Loucy (cell line): ENCODE results near the gene SURF6.
A peak's percentile ranks its signal among the peaks of the same experiment; 100 is the strongest.
"Not testable (repeated sequence)": the region's sequence is repeated elsewhere in the genome, so short reads cannot be mapped to it uniquely, and the experiment has no call there.

Experiments
- H2AFZ ChIP-seq: fragments of 200-600 bp; sonication (generic); 2 replicates; pipeline ENCODE4 v1.6.0; 2016; ENCODE audit warnings: antibody characterized with exemption, mild to moderate bottlenecking, low read length, moderate library complexity
- H3F3A ChIP-seq: fragments of 200-600 bp; 2 replicates; pipeline ENCODE4 v1.6.0; 2016; ENCODE audit warnings: antibody characterized with exemption, low read depth, mild to moderate bottlenecking
- H3K27me3 ChIP-seq: fragments of 200-600 bp; sonication (generic); 2 replicates; pipeline ENCODE4 v1.6.1; 2014; ENCODE audit warnings: low read length, mild to moderate bottlenecking; ENCODE audit not compliant: insufficient read depth, poor library complexity, severe bottlenecking
- H3K36me3 ChIP-seq: fragments of 200-600 bp; sonication (generic); 2 replicates; pipeline ENCODE4 v1.6.1; 2016; ENCODE audit warnings: low read length; ENCODE audit not compliant: insufficient read depth
- H3K4me1 ChIP-seq: fragments of 200-600 bp; sonication (generic); 2 replicates; pipeline ENCODE4 v1.5.1; 2014; ENCODE audit warnings: low read length, mild to moderate bottlenecking; ENCODE audit not compliant: insufficient read depth, poor library complexity, severe bottlenecking
- H3K4me2 ChIP-seq: fragments of 200-600 bp; sonication (generic); 2 replicates; pipeline ENCODE4 v1.6.0; 2014; ENCODE audit warnings: antibody characterized with exemption, low read length, low read depth, mild to moderate bottlenecking; ENCODE audit not compliant: poor library complexity, severe bottlenecking
- H3K4me3 ChIP-seq: fragments of 200-600 bp; sonication (generic); 2 replicates; pipeline ENCODE4 v1.5.1; 2014; ENCODE audit warnings: low read length, mild to moderate bottlenecking, mixed read lengths; ENCODE audit not compliant: poor library complexity, severe bottlenecking
- H3K79me2 ChIP-seq: fragments of 200-600 bp; sonication (generic); 2 replicates; pipeline ENCODE4 v1.6.1; 2014; ENCODE audit warnings: low read length; ENCODE audit not compliant: insufficient read depth
- H3K9ac ChIP-seq: fragments of 200-600 bp; sonication (generic); 2 replicates; pipeline ENCODE4 v1.6.0; 2014; ENCODE audit warnings: mild to moderate bottlenecking, low read depth, low read length, moderate library complexity; ENCODE audit not compliant: poor library complexity, severe bottlenecking
- H3K9me2 ChIP-seq: fragments of 200-600 bp; sonication (generic); replicated peaks from 2 replicates; pipeline ENCODE4 v1.6.1; 2016; ENCODE audit warnings: low read depth, low read length, mixed read lengths
- H3K9me3 ChIP-seq: fragments of 200-600 bp; sonication (generic); 2 replicates; pipeline ENCODE4 v1.6.1; 2014; ENCODE audit warnings: mild to moderate bottlenecking, antibody characterized with exemption, low read length, low read depth; ENCODE audit not compliant: insufficient read depth
- H4K20me1 ChIP-seq: fragments of 200-600 bp; sonication (generic); 2 replicates; pipeline ENCODE4 v1.6.0; 2014; ENCODE audit warnings: antibody characterized with exemption, low read length, mild to moderate bottlenecking; ENCODE audit not compliant: insufficient read depth, poor library complexity, severe bottlenecking
- EZH2phosphoT487 ChIP-seq: fragments of 200-600 bp; IDR thresholded peaks from 2 replicates; pipeline ENCODE4 v1.6.1; 2018; ENCODE audit warnings: antibody characterized with exemption, mild to moderate bottlenecking, moderate library complexity, borderline replicate concordance
- TF ChIP-seq, protein P1 (sequence below): fragments of 200-600 bp; sonication (generic); conservative IDR thresholded peaks from 2 replicates; pipeline ENCODE4 v1.5.1; 2014; ENCODE audit warnings: mild to moderate bottlenecking, antibody characterized with exemption, low read length

Gene SURF6

DNA sequence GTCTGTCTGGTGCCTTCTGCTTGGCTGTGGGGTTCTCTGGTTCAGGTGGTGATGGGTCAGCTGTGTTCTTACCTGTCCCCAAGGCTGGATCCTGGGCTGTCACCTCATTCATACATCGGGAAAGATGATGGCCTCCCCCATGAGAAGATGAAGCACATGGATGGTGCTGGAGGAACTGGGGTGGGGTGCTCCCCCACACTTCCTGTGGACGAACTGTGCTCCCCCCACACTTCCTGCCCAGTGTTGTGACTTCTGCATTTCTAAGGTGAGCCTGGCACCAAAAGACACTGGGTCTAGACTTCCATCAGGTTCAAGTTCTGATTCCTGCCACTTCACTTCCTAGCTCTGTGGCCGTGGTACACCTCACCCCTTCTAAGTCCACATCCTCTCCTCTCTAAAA is 4.3 kb upstream of the SURF6 start:
- Histone ChIP-seq H3K9me2 (no peaks in the 10 kb centered on the region), H3K9ac (peak overlapping the region; percentile 31), H3F3A (no peaks in the 10 kb centered on the region), H3K79me2 (peaks cover 11% of the 10 kb centered on the region), H2AFZ (no peak overlapping the region), H3K27me3 (no peaks in the 10 kb centered on the region), H3K36me3 (peaks cover 24% of the 10 kb centered on the region; the same call in 1 of the 2 replicates), H4K20me1 (peaks cover 3% of the 10 kb centered on the region), H3K4me3 (no peak overlapping the region), H3K9me3 (no peaks in the 10 kb centered on the region), H3K4me1 (peaks cover 10% of the 10 kb centered on the region), H3K4me2 (peak overlapping the region; percentile 11)
- TF ChIP-seq EZH2phosphoT487 = no peak
- TF ChIP-seq, protein P1, sequence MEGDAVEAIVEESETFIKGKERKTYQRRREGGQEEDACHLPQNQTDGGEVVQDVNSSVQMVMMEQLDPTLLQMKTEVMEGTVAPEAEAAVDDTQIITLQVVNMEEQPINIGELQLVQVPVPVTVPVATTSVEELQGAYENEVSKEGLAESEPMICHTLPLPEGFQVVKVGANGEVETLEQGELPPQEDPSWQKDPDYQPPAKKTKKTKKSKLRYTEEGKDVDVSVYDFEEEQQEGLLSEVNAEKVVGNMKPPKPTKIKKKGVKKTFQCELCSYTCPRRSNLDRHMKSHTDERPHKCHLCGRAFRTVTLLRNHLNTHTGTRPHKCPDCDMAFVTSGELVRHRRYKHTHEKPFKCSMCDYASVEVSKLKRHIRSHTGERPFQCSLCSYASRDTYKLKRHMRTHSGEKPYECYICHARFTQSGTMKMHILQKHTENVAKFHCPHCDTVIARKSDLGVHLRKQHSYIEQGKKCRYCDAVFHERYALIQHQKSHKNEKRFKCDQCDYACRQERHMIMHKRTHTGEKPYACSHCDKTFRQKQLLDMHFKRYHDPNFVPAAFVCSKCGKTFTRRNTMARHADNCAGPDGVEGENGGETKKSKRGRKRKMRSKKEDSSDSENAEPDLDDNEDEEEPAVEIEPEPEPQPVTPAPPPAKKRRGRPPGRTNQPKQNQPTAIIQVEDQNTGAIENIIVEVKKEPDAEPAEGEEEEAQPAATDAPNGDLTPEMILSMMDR = no peak

DNA sequence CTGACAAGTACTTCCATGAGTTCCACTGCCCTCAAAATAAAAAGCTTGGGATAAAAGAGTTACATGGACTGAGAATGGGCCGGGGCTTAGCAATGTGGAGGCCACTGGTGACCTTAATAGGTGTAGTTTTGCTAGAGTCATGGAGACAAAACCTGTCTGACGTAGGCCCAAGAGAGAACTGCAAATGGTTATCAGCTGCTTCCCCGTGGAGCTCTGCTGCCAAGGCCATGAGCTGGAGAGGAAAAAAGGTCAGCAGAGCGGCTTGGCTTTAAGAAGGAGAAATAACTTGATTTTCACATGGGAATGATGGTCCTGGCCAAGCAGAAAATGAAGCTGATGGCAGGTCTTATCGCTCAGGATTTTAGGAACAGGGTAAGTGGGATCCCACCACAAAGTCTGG is 3.7 kb upstream of the SURF6 start:
- H3F3A ChIP-seq = no peaks in the 10 kb centered on the region
- no peaks in the 10 kb centered on the region for H3K9me2 ChIP-seq
- H3K36me3 ChIP-seq = peaks cover 24% of the 10 kb centered on the region; the same call in 1 of the 2 replicates
- peaks cover 9% of the 10 kb centered on the region for H4K20me1 ChIP-seq
- no peaks in the 10 kb centered on the region for H3K27me3 ChIP-seq
- no peak for TF ChIP-seq EZH2phosphoT487
- TF ChIP-seq, protein P1 = no peak
- H3K4me3 ChIP-seq = no peak overlapping the region
- no peak overlapping the region for H3K4me2 ChIP-seq
- peaks cover 13% of the 10 kb centered on the region for H3K79me2 ChIP-seq
- H3K4me1 ChIP-seq = peaks cover 13% of the 10 kb centered on the region
- no peak overlapping the region for H3K9ac ChIP-seq
- H3K9me3 ChIP-seq = no peaks in the 10 kb centered on the region
- no peak overlapping the region for H2AFZ ChIP-seq

DNA sequence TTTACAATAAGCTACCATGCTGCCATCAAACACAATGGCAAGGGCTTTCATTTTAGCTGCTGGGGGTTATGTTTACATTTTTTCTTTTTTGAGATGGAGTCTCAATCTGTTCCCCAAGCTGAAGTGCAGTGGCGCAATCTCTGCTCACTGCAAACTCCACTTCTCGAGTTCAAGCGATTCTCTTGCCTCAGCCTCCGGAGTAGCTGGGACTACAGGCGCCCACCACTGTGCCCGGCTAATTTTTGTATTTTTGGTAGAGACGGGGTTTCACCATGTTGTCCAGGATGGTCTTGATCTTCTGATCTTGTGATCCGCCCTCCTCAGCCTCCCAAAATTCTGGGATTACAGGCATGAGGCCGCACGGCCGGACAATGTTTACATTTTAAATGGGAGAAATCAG is 1.1 kb downstream of the SURF6 start:
- H3K9me3 ChIP-seq, H2AFZ ChIP-seq, H3K9me2 ChIP-seq, H3K27me3 ChIP-seq, H3F3A ChIP-seq: not testable (repeated sequence)
- H3K9ac ChIP-seq = peak overlapping the region; percentile 77
- H3K4me1 ChIP-seq = peaks cover 24% of the 10 kb centered on the region
- H3K36me3 ChIP-seq = peaks cover 41% of the 10 kb centered on the region; the same call in 1 of the 2 replicates
- peaks cover 39% of the 10 kb centered on the region for H3K79me2 ChIP-seq
- H3K4me2 ChIP-seq = peak overlapping the region; percentile 79
- H4K20me1 ChIP-seq = peaks cover 40% of the 10 kb centered on the region
- peak overlapping the region; percentile 82 for H3K4me3 ChIP-seq

DNA sequence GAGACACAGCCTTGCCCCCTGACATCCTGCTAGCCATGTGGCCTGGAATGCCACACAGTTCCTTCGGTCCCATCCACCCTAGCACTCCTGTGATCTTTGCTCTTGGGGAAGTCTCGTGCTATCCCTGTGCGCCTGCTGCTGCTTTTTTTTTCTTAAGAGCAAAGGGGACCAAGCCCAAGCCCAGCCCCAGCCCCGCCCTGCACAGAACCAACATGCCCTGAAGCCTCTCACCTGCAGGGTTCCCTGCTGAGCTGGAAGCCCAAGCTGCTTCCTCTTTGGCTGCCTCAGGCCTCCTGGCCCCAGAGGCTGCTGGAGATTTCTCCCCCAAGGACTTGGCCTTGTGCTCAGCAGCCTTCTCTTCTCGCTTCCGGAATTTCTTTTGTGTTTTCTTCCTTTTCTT is 1.8 kb downstream of the SURF6 start:
- TF ChIP-seq, protein P1 = no peak
- TF ChIP-seq EZH2phosphoT487 = no peak
- no peaks in the 10 kb centered on the region for H3K27me3 ChIP-seq
- H3K36me3 ChIP-seq = peaks cover 44% of the 10 kb centered on the region; the same call in 1 of the 2 replicates
- no peaks in the 10 kb centered on the region for H3K9me3 ChIP-seq
- H3K9ac ChIP-seq = peak overlapping the region; percentile 77
- peaks cover 39% of the 10 kb centered on the region for H3K79me2 ChIP-seq
- no peak overlapping the region for H2AFZ ChIP-seq
- H4K20me1 ChIP-seq = peaks cover 40% of the 10 kb centered on the region
- H3K4me2 ChIP-seq = peak overlapping the region; percentile 79
- H3F3A ChIP-seq = no peaks in the 10 kb centered on the region
- H3K4me3 ChIP-seq = peak overlapping the region; percentile 82
- peaks cover 24% of the 10 kb centered on the region for H3K4me1 ChIP-seq
- no peaks in the 10 kb centered on the region for H3K9me2 ChIP-seq
